Measurements from ENCODE around the gene CARS1. TPM values are rescaled to one million over a fixed set of nuclear protein-coding genes. Genes with fewer than 3 reads are reported as not detected.

Gene CARS1
- total and polyA plus RNA-seq, 2 donors = 19.1 to 30.3 TPM

GRCh38 chr11:3018596-3018995 is 38.6 kb downstream of the CARS1 start:
- Histone ChIP-seq H3K4me3 (ENCODE audit: low read length in 2 of 2) (no peak overlapping the region), H3K4me1 (ENCODE audit: control insufficient read depth in 2 of 2, insufficient read depth in 2 of 2, low read length in 2 of 2) (peaks cover 17 to 53% of the 10 kb centered on the region in 2 donors), H3K9me3 (ENCODE audit: control insufficient read depth in 2 of 2, insufficient read depth in 1 of 2, low read length in 1 of 2) (peaks cover 0 to 5% of the 10 kb centered on the region in 2 donors), H3K27ac (ENCODE audit: low read depth in 1 of 2, low read length in 1 of 2) (peak overlapping the region in 1 of 2 donors; percentile 45), H3K27me3 (ENCODE audit: control insufficient read depth in 2 of 2, insufficient read depth in 1 of 2, low read length in 1 of 2) (no peaks in the 10 kb centered on the region), H3K36me3 (ENCODE audit: control insufficient read depth in 2 of 2, insufficient read depth in 2 of 2, low read length in 1 of 2) (peaks cover 38 to 47% of the 10 kb centered on the region in 2 donors)
- WGBS = 86% methylated on average over 5 of the region's 5 CpGs
- DNase-seq (ENCODE audit: low read depth in 6 of 9, low spot score in 9 of 9) = peak in 2 of 9 donors; percentile 28 to 53

- Histone ChIP-seq H3K4me1 (ENCODE audit: control insufficient read depth in 2 of 2, insufficient read depth in 2 of 2, low read length in 2 of 2) (peaks cover 17 to 43% of the 10 kb centered on the region in 2 donors), H3K27ac (ENCODE audit: low read depth in 1 of 2, low read length in 1 of 2) (no peak overlapping the region), H3K27me3 (ENCODE audit: control insufficient read depth in 2 of 2, insufficient read depth in 1 of 2, low read length in 1 of 2) (no peaks in the 10 kb centered on the region), H3K4me3 (ENCODE audit: low read length in 2 of 2) (no peak overlapping the region), H3K36me3 (ENCODE audit: control insufficient read depth in 2 of 2, insufficient read depth in 2 of 2, low read length in 1 of 2) (peaks cover 45 to 52% of the 10 kb centered on the region in 2 donors), H3K9me3 (ENCODE audit: control insufficient read depth in 2 of 2, insufficient read depth in 1 of 2, low read length in 1 of 2) (peaks cover 0 to 5% of the 10 kb centered on the region in 2 donors)
- WGBS = 98% methylated on average over 11 of the region's 11 CpGs
- DNase-seq (ENCODE audit: low read depth in 6 of 9, low spot score in 9 of 9) = no peak
Measured at GRCh38 chr11:3016861-3017260, 40.4 kb downstream of the CARS1 start.

GRCh38 chr11:3015796-3016195 is 41.4 kb downstream of the CARS1 start:
- 98% methylated on average over 10 of the region's 10 CpGs for WGBS
- Histone ChIP-seq H3K36me3 (ENCODE audit: control insufficient read depth in 2 of 2, insufficient read depth in 2 of 2, low read length in 1 of 2) (peaks cover 51 to 56% of the 10 kb centered on the region in 2 donors), H3K27ac (ENCODE audit: low read depth in 1 of 2, low read length in 1 of 2) (no peak overlapping the region), H3K4me3 (ENCODE audit: low read length in 2 of 2) (no peak overlapping the region), H3K4me1 (ENCODE audit: control insufficient read depth in 2 of 2, insufficient read depth in 2 of 2, low read length in 2 of 2) (peaks cover 17 to 41% of the 10 kb centered on the region in 2 donors), H3K27me3 (ENCODE audit: control insufficient read depth in 2 of 2, insufficient read depth in 1 of 2, low read length in 1 of 2) (no peaks in the 10 kb centered on the region), H3K9me3 (ENCODE audit: control insufficient read depth in 2 of 2, insufficient read depth in 1 of 2, low read length in 1 of 2) (peaks cover 0 to 5% of the 10 kb centered on the region in 2 donors)
- DNase-seq (ENCODE audit: low read depth in 6 of 9, low spot score in 9 of 9) = no peak

GRCh38 chr11:3014943-3015342 is 42.3 kb downstream of the CARS1 start:
- Histone ChIP-seq H3K27ac (ENCODE audit: low read depth in 1 of 2, low read length in 1 of 2) (peak overlapping the region; percentile 72 to 75), H3K27me3 (ENCODE audit: control insufficient read depth in 2 of 2, insufficient read depth in 1 of 2, low read length in 1 of 2) (no peaks in the 10 kb centered on the region), H3K36me3 (ENCODE audit: control insufficient read depth in 2 of 2, insufficient read depth in 2 of 2, low read length in 1 of 2) (peaks cover 52 to 53% of the 10 kb centered on the region in 2 donors), H3K4me1 (ENCODE audit: control insufficient read depth in 2 of 2, insufficient read depth in 2 of 2, low read length in 2 of 2) (peaks cover 17 to 41% of the 10 kb centered on the region in 2 donors), H3K4me3 (ENCODE audit: low read length in 2 of 2) (peak overlapping the region in 1 of 2 donors; percentile 3), H3K9me3 (ENCODE audit: control insufficient read depth in 2 of 2, insufficient read depth in 1 of 2, low read length in 1 of 2) (peaks cover 0 to 5% of the 10 kb centered on the region in 2 donors)
- DNase-seq (ENCODE audit: low read depth in 6 of 9, low spot score in 9 of 9) = no peak
- 73% methylated on average over 4 of the region's 4 CpGs for WGBS

GRCh38 chr11:3014057-3014938 is 42.9 kb downstream of the CARS1 start:
- 11% methylated on average over 16 of the region's 16 CpGs for WGBS
- DNase-seq (ENCODE audit: low read depth in 6 of 9, low spot score in 9 of 9) = peak in 7 of 9 donors; percentile 51 to 89 (median 62)
- no peaks in the 10 kb centered on the region for H3K27me3 ChIP-seq (ENCODE audit: control insufficient read depth in 2 of 2, insufficient read depth in 1 of 2, low read length in 1 of 2)
- peak overlapping the region; percentile 3 to 18 for H3K4me3 ChIP-seq (ENCODE audit: low read length in 2 of 2)
- H3K36me3 ChIP-seq (ENCODE audit: control insufficient read depth in 2 of 2, insufficient read depth in 2 of 2, low read length in 1 of 2) = peaks cover 50 to 56% of the 10 kb centered on the region in 2 donors
- H3K27ac ChIP-seq (ENCODE audit: low read depth in 1 of 2, low read length in 1 of 2) = peak overlapping the region; percentile 75 to 89
- H3K9me3 ChIP-seq (ENCODE audit: control insufficient read depth in 2 of 2, insufficient read depth in 1 of 2, low read length in 1 of 2) = peaks cover 0 to 5% of the 10 kb centered on the region in 2 donors
- peaks cover 17 to 41% of the 10 kb centered on the region in 2 donors for H3K4me1 ChIP-seq (ENCODE audit: control insufficient read depth in 2 of 2, insufficient read depth in 2 of 2, low read length in 2 of 2)

GRCh38 chr11:3011891-3012885 is 45.0 kb downstream of the CARS1 start:
- H3K36me3 ChIP-seq (ENCODE audit: control insufficient read depth in 2 of 2, insufficient read depth in 2 of 2, low read length in 1 of 2) = peaks cover 40 to 45% of the 10 kb centered on the region in 2 donors
- peaks cover 0 to 5% of the 10 kb centered on the region in 2 donors for H3K9me3 ChIP-seq (ENCODE audit: control insufficient read depth in 2 of 2, insufficient read depth in 1 of 2, low read length in 1 of 2)
- no peak overlapping the region for H3K4me3 ChIP-seq (ENCODE audit: low read length in 2 of 2)
- peaks cover 17 to 27% of the 10 kb centered on the region in 2 donors for H3K4me1 ChIP-seq (ENCODE audit: control insufficient read depth in 2 of 2, insufficient read depth in 2 of 2, low read length in 2 of 2)
- DNase-seq (ENCODE audit: low read depth in 6 of 9, low spot score in 9 of 9) = no peak
- no peak overlapping the region for H3K27ac ChIP-seq (ENCODE audit: low read depth in 1 of 2, low read length in 1 of 2)
- WGBS = 95% methylated on average over 31 of the region's 31 CpGs
- no peaks in the 10 kb centered on the region for H3K27me3 ChIP-seq (ENCODE audit: control insufficient read depth in 2 of 2, insufficient read depth in 1 of 2, low read length in 1 of 2)

GRCh38 chr11:3010521-3011275 is 46.5 kb downstream of the CARS1 start:
- 96% methylated on average over 13 of the region's 13 CpGs for WGBS
- peaks cover 17 to 24% of the 10 kb centered on the region in 2 donors for H3K4me1 ChIP-seq (ENCODE audit: control insufficient read depth in 2 of 2, insufficient read depth in 2 of 2, low read length in 2 of 2)
- no peak overlapping the region for H3K27ac ChIP-seq (ENCODE audit: low read depth in 1 of 2, low read length in 1 of 2)
- peaks cover 0 to 5% of the 10 kb centered on the region in 2 donors for H3K9me3 ChIP-seq (ENCODE audit: control insufficient read depth in 2 of 2, insufficient read depth in 1 of 2, low read length in 1 of 2)
- DNase-seq (ENCODE audit: low read depth in 6 of 9, low spot score in 9 of 9) = no peak
- H3K36me3 ChIP-seq (ENCODE audit: control insufficient read depth in 2 of 2, insufficient read depth in 2 of 2, low read length in 1 of 2) = peaks cover 32 to 33% of the 10 kb centered on the region in 2 donors
- H3K4me3 ChIP-seq (ENCODE audit: low read length in 2 of 2) = no peak overlapping the region
- no peaks in the 10 kb centered on the region for H3K27me3 ChIP-seq (ENCODE audit: control insufficient read depth in 2 of 2, insufficient read depth in 1 of 2, low read length in 1 of 2)

- H3K36me3 ChIP-seq (ENCODE audit: control insufficient read depth in 2 of 2, insufficient read depth in 2 of 2, low read length in 1 of 2) = peaks cover 26% of the 10 kb centered on the region in 2 donors
- H3K9me3 ChIP-seq (ENCODE audit: control insufficient read depth in 2 of 2, insufficient read depth in 1 of 2, low read length in 1 of 2) = peaks cover 0 to 5% of the 10 kb centered on the region in 2 donors
- H3K27me3 ChIP-seq (ENCODE audit: control insufficient read depth in 2 of 2, insufficient read depth in 1 of 2, low read length in 1 of 2) = no peaks in the 10 kb centered on the region
- 97% methylated on average over 13 of the region's 13 CpGs for WGBS
- no peak overlapping the region for H3K4me3 ChIP-seq (ENCODE audit: low read length in 2 of 2)
- H3K27ac ChIP-seq (ENCODE audit: low read depth in 1 of 2, low read length in 1 of 2) = no peak overlapping the region
- no peak for DNase-seq (ENCODE audit: low read depth in 6 of 9, low spot score in 9 of 9)
- peaks cover 13 to 17% of the 10 kb centered on the region in 2 donors for H3K4me1 ChIP-seq (ENCODE audit: control insufficient read depth in 2 of 2, insufficient read depth in 2 of 2, low read length in 2 of 2)
Measured at GRCh38 chr11:3010004-3010403, 47.2 kb downstream of the CARS1 start.

Measured in thymus (tissue), 11 donors.